SIG-M5 (cell line): ENCODE results near the gene MTERF4.
A peak's percentile ranks its signal among the peaks of the same experiment; 100 is the strongest.

ENCODE experiments used
- DNase-seq: peaks from one replicate; lab custom pipeline; 2025; lab: John Stamatoyannopoulos, UW

Gene MTERF4, protein sequence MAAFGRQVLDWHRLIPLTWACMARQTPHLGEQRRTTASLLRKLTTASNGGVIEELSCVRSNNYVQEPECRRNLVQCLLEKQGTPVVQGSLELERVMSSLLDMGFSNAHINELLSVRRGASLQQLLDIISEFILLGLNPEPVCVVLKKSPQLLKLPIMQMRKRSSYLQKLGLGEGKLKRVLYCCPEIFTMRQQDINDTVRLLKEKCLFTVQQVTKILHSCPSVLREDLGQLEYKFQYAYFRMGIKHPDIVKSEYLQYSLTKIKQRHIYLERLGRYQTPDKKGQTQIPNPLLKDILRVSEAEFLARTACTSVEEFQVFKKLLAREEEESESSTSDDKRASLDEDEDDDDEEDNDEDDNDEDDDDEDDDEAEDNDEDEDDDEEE

DNA sequence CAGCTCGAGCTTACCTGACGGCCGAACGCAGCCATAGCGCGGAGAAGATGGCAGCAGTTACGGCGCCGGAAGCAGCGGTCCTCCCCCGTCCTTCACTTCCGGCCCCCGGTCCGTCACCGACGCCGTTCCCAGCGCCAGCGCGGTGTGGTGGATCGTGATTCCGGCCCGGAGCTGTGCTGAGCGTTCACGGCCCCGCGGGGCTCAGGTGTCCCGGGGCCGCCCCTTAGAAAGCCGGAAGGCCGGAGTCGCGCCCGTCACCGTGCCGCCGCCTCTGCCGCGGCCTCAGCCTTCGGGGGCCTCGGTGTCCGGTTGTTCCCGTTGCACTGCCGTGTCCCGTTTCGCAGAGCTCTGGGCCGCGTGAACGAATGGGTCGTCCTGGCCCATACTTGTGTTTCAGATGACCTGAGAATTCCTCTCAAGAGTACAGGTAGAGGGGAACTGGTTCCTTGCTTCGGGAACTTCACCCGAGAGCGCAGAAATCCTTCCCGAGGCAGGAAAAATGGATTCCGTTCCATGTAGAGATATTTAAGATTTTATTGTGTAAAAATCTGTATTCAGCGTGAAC is at the start of gene MTERF4:
TSS of gene MTERF4 (minus strand) at position 49 of the 565 bp plus-strand sequence. CDS start at position 35, 14 bp downstream.
- DNase-seq = no peak

DNA sequence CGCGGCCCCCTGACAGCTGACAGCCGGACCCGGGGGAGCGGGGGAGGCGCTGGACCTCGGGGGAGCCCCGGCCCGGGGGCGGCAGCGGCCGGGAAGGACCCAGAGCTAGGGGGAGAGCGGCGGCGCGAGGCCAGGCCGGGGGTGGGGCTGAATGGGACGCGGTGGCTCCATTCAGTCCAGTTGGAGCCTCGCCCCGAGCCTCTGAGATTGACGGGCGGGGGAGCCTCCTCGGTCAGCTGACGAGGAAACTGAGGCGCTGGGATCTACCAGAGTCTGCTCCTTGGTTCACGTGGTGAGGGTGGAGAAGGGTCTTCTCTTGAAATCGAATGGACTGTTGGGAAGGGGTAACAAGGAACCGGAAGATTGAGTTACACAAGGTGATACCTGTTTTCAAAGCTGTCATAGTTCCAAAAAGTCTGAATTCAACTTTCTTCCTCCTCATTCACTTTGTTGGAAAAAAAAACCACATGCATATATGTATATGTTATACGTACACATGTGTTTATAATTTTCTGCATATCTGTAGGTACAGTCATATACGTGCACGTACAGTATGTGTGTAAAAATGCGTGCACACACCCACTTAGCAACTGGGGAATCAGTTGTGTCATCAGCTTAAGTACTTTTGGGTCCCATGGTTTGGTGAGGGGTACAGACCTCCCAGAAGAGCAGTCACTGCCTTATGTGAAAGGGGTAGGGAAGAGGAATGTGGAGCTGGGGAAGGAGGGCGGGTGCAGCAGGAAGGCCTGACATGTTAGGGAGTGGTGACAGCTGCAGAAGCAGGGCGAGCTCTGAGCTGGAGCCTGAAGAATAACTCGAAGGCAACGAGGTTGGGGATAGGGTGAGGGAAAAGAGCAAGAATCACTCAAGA is 48.8 kb upstream of the MTERF4 start:
- no peak for DNase-seq

DNA sequence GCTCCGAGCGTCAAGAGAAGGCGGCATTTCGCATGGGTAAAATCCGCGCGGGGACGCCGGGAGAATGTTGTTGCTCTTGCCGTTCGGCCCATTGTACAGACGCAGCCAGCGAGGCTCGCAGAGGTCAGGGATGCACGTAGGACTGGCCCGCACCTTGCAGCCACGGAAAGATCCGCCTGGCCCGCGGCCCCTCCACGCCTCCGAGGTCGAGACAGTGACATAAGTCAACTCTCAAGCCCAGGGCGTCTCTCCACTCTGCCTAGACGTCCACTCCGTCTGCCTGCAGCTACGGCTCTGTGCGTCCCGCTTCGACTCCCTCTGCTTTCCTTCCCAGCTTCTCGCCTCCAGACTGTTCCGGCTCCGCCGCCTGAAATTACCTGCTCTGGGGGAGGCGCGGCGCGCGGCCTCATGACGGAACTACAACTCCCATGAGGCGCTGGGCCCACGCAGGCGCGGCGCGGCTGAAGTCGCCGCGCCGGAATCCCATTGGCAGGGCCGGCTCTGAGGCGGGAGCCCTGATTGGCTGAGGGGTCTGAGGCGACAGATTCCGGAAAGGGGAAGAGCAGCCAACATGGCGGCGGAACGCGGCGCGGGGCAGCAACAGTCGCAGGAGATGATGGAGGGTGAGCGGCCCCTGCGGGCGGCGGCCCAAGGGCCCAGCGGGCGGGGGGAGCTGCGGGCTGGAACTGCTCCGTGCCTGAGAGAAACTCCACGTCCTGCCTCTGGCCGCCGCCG is 48.0 kb upstream of the MTERF4 start, which contains the start of gene PPP1R7:
TSS of gene PPP1R7 (plus strand) at position 543 of the 735 bp plus-strand sequence. CDS start at position 572, 29 bp downstream.
- DNase-seq = peak; percentile 75

DNA sequence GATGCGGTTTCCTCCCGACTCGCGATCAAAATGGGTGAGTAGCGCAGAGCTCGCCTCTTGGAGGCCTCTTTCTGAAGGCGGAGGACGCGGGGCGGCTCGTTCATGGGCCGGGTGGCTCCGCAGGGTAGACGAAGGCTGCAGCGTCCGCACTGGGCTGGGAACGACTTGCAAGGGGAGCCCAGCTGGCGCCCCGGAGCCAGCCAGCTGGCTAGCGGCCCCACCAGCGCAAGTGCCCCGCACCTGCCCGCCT is 47.5 kb upstream of the MTERF4 start:
- no peak for DNase-seq

DNA sequence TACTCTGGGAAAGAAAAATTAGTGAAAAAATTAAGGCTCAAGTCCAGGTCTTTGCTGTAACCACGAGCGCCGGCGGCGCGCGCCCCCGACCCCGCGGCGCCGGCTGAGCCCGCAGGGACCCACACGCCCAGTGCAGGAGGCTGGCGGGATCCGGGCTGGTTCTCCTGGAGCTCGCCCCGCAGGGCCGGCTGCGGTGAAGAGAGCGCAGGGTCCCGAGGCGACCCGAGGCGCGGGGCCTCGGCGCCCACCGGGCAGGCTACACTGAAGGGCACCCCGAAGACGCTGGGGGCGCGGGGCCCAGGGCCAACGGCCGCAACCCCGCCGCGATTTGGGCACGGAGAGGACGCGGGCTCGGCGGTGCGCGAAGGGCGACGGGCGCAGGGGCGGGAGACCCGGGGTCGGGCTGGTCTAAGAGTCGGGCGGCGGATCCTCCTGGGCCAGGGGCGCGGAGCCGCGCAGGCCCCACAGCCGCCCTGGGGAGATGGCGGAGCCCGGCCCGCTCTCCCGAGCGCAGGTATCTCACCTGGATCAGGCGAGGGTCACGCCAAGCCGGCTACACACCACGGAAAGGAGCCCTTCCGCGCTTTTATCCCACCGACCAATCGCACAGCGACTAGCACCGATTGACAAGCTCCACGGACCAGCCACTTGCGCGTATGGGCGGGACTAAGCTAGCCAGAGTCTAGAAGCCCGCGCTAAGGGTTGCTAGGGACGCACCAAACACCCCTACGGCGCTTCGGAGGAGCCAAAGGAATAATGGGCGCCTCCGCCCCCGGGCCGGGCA is 47.0 kb upstream of the MTERF4 start, which contains the start of gene PASK:
TSS of gene PASK (minus strand) at position 582 of the 784 bp plus-strand sequence. CDS start 6,440 bp downstream, outside the sequence.
- peak; percentile 96 for DNase-seq

DNA sequence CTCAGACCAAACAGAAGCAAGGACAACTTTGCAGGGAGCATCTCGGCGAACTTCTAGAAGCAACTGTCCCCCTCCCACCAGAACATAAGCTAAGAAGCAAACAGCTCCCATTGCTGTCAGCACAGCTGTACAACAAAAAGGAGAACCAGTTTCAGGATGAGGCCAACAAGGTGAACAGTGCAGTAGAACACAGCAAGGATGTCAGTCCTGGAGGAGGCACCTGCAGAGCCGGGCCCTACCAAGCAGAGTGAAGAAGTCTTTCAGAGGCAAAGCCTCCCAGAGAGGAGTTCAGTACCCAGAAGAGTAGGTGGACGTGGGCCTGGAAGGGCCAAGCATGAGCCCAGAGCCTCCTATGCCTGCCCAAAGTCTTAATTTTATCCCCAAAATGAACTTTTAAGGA is 46.2 kb upstream of the MTERF4 start:
- DNase-seq = no peak

DNA sequence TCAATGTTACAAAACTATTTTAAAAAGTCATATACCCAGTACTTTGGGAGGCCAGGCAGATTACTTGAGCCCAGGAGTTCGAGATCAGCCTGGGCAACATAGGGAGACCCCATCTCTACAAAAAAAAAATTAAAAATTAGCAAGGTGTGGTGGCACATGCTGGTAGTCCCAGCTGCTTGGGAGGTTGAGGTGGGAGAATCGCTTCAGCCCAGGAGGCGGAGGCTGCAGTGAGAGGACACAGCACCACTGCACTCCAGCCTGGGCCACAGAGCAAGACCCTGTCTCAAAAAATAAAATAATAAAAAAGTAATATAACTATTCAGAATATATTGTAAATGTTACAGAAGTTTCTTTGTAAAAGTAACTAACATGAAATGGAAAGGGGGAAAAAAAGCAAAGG is 45.2 kb upstream of the MTERF4 start:
- DNase-seq = no peak

DNA sequence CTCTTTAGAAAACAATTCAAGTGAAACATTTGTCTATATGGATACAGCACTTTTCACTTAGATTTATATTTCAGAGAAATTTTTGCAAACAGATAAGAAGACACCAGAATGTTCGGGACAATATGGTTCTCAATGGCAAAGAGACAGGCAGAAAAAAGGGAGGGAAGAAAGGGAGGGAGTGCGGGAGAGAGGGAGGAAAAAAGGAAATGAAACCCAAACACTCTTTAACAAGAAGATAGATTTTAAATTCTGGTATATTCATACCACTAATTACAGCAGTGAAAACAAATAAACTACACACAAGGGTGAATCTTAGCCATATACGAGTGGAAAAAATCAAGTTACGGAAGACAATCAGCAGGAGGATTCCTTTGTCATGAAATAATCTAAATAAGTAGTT is 44.2 kb upstream of the MTERF4 start:
- DNase-seq = no peak

DNA sequence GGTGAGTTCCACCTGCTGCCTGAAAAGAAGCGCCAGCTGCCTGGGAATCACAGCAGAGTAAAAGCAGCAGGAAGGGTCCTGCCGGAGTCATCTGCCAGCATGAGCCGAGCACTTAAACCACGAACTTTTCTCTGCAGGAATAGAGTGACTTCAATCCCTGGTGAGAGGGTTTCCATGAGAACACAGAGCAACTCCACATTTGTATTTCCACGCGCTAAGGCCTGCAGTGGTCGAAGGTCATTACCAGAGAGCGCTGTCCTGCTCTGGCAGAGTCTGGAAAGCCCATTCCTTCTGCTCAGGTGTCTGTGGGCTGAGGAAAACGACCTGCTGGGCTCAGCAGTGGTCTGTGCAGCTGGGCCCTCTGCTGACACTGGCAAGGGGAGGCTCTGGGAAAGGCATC is 40.5 kb upstream of the MTERF4 start:
- no peak for DNase-seq

DNA sequence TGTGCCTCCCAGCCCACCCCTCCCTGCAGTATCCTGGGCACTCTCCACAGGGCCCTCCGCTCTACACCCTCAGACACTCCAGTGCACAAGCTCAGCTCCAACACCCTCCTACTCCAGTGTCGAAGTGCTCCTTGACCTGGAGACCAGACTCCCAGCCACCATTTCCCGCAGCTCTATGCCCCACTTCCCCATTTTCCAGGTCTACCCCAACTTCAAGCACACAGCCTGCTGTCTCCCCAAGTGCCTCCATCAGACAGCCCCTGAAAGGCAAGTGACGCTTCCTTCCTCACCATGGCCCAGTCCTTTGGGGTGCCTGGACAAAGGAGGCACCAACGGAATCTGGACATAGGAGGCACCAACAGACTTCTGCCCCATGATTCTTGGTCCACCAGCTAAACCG is 40.0 kb upstream of the MTERF4 start:
- DNase-seq = no peak

DNA sequence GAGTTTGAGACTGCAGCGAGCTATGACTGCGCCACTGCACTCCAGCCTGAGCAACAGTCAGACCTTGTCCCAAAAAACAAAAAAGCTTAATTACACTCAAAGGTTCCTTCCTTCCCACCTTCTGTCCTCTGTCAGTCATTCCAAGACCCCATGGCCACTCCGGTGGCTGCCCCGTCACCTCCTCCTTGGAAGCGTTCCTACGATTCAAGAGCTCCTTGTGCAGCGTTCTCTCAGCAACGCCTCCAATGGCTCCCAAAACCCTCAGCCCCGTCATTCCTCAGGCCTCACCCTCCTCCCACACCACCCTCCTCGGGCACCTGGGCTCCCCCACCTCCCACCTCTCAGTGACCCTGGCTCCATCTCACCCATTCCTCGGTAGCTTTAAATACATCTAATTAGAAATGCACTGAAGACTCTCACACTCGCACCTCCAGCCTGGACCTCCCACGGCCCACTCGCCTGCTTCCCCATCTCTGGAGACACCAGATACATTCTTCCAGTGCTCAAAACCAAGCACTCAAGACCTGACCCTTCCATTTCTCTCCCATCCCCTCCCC is 39.2 kb upstream of the MTERF4 start:
- no peak for DNase-seq

DNA sequence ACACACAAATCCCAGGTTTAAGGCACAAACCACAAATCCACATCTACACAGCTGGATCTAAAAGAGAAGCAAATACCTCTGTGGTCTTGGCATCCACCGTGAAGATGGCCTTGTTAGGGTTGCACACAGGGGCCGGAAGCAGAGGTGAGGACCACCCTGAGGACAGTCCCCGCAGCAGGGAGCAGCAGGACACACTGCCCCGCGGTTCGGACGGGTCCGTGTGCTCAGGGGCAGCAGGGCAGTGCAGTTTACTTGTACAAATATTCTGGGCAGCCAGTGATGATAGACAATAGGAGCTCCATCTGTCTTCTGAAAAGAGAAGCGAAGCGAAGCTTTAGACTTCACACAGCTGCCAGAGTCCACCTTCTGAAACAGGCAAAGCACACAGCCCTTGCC is 38.4 kb upstream of the MTERF4 start:
- DNase-seq = no peak

DNA sequence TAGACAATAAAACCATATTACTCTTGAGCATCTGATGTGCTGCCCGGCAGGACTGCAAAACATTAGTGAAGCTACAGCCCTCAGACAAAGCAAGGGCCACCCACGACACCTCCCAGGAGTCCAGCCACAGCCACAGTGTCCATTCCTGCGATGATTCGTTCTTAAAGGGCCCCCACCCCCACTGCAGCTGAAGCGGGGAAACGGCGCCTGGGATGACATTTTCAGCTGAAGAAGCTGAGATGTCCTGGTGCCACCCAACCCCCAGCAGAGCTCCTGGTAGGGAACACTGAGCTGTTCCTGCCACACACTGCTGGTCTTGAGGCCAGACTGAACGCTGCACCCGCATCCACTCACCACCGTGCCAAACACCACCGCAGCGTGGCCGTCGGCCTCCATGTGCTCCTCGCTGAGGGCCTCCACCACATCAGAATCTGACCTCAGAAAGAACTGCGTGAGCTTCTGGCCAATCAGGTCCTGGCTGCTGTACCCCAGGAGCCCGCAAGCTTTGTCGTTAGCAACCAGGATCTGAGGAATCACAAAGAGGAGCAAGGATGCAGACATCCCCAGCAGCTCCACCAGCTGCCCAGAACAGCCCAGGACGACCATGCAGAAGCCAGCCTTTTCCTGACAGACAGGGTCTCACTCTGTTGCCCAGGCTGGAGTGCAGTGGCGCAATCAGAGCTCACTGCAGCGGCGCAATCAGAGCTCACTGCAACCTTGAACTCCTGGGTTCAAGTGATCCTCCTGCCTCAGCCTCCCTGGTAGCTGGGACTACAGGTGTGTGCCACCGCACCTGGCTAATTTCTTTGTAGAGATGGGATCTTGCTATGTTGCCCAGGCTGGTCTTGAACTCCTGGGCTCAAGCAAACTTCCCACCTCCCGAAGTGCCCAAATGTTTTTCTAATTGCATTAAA is 37.7 kb upstream of the MTERF4 start:
- DNase-seq = no peak

DNA sequence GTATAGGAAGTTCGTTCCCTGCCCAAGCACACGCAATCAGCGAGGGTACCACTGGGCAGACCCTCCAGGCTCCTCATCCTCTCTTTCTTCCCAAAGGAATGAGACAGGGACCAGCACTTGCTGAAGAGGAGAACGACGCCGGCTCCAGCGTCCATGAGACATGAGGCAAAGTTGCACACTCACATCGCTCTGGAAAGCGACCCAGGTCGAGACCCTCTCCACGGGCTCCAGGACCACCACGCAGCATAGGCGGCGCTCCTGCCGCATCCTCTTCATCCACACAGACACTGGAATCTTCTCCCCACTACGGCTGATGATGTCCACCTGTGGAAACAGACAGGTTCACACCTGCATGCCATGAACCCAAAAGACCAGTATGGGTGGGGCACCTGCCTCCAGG is 36.4 kb upstream of the MTERF4 start:
- no peak for DNase-seq

DNA sequence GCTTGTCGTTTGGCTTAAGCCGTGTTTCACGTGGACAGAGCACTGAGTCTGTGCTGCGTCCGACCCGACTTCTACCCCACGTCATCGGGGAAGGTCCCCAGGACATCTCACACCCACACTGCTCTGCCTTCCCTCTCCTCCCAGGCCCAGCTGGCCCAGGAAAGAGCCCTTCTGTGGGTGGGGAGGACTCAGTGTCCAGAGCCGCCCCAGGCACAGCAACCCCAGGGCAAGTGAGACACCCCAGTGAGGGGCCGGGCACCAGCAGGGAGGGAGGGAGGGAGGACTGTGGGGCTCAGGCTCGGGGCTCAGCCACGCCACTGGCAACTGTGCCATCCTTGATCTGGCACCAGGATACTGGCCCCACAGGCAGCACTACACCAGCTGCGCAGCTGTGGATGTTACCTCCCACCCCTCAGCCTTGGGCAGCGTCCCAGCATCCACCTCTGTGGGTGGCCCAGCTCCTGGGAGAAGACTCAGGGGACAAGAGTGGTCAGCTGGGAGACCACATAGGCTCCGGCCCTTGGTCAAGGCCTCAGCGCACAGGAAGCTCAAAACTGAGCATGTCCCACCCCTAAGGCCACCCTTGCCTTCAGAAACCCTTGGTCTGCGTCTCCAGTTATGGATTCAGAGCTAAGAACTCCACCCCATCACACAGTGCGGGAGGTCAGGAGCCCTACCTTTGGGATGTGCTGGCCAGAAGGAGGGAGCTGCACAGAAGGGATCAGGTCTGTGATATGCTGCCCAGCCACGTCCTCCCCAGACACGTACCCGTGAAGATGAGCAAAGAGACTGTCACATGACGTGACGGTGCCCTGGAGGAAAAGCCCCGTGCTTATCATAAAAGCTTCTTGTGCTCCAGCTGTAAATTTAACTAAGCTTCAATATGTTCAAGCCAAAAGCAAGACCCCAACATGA is 35.4 kb upstream of the MTERF4 start:
- no peak for DNase-seq

DNA sequence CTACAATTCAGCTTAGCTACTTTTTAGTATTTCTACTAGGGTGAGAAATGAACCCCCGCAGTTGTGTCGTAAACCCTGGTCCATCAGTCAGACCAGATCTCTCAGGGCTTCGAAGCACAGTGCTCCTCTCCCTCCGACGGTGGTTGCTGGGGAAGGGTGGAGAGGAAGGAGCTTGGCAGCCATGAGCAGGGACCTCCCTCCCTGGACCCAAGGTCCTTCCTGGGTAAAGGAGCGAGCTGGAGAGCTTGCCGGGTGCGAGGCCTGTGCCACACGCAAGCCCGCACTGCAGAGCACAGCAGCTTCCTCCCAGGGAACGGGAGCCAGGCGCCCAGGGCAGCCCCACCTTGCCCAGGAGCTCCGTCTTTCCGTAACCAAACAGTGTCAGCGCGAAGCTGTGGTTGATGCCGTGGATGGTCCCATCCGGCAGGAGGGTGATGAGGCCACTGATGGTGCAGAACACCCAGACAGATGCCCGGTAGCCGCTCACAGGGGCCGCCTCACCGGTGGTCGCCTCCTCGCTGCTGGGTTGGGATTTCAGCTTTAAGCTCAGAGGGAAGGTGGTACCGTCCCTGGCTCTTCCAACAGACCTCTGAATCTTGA is 34.7 kb upstream of the MTERF4 start:
- DNase-seq = no peak

DNA sequence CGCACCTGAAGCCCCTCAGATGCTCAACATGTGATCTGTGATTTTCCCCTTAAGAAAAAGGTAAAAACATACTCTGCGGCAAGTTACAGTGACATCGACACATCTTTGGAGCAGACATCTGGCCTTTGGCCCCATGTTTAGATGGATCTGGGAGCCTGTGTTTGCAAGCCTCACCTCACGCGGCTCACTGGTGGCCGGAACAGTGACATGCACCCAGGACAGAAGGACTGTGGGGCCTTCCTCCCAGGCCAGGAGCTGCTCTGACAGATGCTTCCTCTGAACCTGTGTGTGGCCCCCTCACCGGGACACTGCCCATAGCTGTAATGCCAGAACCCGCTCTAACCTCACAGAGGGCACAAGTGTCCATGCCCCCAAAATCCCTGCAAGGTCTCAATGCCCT is 34.1 kb upstream of the MTERF4 start:
- no peak for DNase-seq

DNA sequence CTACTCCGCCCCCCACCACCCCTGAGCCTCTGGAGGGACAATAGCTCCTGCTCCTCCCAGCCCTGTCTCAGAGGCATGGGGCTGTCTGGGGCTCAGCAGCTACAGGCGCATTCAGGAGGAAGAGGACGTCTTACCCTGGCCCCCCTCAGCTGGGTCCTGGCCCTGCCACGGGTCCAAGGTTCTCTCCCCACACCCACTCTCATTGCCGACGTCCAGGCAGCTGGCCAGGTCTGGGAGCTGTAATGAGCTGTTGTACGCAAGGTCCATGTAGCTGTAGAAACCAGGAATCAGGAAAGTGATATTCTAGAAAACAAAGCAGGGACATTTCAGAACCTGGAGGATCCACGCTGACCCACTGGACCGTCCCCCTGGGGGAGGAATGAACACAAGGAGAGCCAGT is 33.6 kb upstream of the MTERF4 start:
- DNase-seq = no peak

DNA sequence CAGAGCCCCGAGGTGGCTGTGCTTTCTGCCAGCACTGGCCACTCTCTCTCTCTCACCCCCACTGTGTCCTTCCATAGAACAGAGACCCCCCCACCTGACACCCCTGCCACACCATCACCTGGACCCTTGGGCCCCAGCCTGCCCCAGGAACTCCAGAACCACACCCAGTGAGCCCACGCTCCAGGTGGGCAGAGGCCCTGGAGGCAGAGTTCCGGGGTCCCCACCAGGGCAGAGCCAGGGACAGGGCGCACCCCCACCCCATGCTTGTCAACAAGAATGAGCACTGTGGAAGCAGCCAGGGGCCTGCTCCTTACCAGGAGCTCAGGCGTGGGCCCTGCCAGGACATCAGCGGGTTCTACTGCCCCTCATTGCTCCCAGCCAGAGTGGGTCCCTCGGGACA is 32.6 kb upstream of the MTERF4 start:
- no peak for DNase-seq
